GM18951 (cell line): ENCODE measurements around the gene VPS37C.

Experiments used
- POLR2A ChIP-seq: IDR thresholded peaks from 4 replicates; pipeline ENCODE4 v1.6.1; 2011; ENCODE audit warnings: mild to moderate bottlenecking; ENCODE audit not compliant: insufficient read length, insufficient read depth; ENCODE audit errors: extremely low read depth
- in situ Hi-C: fragments of 300-500 bp; cut with MboI; formaldehyde crosslinking; loops from one replicate; pipeline ENCODE4 v1.12.0; 2022; ENCODE audit warnings: low sequenced_read_pairs, mixed read lengths, inconsistent platforms; ENCODE audit not compliant: unreplicated experiment

Gene VPS37C

DNA sequence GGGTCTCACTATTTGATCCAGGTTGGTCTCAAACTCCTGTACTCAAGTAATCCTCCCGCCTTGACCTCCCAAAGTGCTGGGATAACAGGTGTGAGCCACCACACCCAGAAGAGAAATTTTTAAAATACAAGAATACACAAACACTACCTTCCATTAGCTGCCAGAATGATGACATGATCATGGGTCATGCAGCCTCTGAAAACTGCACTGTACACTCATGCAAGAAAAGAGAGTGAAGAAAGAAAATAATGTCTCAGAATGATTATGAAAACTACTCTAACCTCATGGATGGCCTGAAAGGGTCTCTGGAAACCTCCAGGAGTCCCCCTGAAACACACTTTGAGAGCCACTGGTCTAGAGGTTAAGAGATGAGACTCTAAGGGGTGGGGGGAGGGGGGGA lies 18.8 kb downstream of the VPS37C start:
- in situ Hi-C loops, result no loop called here
- TF ChIP-seq POLR2A, result no peak

DNA sequence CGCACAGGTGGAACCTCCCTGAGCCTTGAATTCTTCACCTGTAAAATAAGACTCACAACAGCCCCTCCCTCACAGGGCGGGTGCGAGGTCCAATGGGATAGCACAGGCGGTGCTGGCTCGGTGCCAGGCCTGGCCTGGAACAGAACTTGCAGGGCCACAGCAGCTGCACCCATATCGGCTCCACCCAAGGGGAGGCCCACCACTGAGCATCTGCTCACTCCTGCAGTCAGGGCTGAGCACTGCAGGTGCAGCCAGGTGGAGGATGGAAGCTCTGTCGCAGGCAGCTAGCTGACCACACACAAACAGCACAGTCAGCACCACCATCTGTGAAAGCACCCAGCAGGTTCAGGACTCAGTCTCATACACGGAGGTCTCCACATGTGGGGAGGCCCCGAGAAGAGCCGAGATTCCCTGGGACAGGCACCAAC lies 19.6 kb downstream of the VPS37C start:
- in situ Hi-C loops, result no loop called here
- no peak for TF ChIP-seq POLR2A

DNA sequence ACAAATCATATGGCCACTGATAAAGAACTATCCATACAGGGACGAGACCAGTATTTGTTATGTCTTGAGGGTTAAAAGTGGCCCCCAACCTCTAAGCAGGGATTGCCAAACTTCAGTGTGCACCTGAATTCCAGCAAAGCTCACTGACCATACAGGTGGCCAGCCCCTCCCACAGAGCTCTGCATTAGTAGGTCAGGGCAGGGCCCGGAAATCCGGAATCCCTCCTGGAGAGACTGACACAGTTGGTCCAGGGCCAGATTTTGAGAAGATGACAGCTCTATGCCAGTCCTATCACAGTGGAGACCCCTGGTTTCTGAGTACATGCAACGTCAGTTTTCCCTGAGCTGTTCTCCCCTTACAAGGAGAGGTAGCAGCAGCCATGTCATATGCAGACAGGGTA lies 20.8 kb downstream of the VPS37C start:
- TF ChIP-seq POLR2A, result no peak
- in situ Hi-C loops, result no loop called here

DNA sequence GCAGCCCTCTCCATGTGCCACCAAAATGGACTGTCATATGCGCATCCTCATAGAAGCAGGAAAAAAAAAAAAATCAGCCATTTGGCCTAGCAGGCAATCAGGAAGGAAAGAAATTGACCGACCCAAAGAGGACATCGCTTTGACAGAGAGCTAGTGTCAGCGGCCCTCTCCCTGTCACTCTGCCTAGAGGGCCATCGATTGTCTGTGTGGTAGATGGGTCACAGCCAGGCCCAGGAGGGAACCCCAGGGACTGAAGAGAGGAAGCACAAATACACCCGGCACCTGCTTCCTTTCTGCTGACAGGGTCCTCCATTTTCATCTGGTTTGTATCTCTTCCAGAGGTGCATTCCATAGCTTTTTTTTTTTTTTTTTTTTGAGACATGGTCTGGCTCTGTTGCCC lies 21.8 kb downstream of the VPS37C start:
- TF ChIP-seq POLR2A, result no peak

DNA sequence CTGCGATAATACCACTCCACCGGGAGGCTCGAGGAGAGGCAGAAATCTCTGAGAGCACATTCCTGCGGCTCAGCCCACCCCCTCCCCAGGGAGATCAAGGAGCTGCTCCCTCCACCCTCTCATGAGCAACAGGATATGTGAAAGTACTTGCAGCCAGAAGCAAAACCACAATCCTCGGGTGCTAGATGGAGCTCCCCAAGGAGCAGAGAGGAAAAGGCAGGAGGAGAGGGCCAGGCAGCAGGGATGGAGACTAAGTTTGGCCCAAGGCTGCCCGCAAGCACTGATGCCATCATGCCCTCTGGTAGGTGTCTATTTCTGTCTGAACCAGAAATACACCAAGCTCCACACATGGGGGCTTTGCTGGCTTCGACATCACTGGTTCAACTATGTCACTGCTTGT lies 22.3 kb downstream of the VPS37C start:
- in situ Hi-C loops, result no loop called here
- no peak for TF ChIP-seq POLR2A

More for the DNA sequence above, 21.8 kb downstream of the VPS37C start:
- in situ Hi-C loops, result no loop called here

DNA sequence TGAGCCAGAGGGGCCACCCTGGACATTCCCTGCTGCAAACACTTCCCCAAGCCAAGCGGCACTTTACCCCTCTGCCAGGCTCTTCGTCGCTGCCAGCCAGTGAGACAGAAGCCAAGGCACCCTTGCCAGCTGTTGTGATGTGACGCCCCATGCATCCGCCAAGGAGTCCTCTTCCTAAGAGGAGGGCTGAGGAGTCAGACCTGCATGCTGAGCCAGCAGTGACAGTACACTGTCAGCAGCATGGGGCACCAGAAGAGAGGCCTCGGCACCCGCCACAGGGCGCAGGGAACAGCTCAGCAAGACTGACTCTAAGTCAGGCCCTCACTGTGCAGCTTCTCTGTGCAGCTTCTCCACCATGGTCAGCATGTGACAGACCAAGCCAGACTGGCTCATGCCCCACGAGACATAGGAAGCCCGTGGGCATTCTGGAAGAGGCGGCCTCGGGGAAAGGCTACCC lies 26.4 kb downstream of the VPS37C start:
- TF ChIP-seq POLR2A, result no peak
- in situ Hi-C loops, result no loop called here

DNA sequence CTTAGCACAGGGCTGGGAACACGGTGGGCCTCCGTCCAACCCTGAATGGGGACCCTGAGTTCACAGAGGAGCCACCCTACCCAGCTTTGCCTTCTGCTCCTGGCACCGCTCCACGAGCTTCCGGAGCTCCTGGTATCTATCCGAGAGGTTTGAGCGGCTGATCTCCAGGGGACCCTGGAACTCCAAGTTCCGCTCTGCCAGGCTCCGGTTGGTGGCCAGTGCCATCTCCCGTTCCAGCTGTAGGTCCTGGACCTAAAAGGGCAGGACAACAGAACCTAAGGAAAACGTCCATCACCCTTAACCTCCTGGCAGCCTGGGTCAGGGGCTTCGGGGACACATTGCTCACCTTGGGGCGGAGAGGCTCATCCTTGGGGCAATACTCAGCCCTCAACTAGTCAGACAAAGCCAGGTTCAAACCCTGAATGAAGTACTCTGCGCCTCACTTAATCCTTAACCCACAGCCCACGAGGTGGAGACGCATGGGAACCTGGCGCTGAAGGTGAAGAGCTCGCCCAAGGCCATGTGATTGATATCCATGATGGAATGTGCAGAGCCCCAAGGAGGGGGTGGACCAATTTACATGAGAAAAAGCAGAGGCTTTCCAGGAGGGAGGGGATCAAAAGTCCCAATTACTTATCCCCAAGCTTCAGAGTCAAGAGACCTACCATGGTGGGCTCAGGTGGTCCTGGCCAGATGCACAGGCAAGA lies 27.1 kb downstream of the VPS37C start:
- in situ Hi-C loops, result no loop called here
- no peak for TF ChIP-seq POLR2A

DNA sequence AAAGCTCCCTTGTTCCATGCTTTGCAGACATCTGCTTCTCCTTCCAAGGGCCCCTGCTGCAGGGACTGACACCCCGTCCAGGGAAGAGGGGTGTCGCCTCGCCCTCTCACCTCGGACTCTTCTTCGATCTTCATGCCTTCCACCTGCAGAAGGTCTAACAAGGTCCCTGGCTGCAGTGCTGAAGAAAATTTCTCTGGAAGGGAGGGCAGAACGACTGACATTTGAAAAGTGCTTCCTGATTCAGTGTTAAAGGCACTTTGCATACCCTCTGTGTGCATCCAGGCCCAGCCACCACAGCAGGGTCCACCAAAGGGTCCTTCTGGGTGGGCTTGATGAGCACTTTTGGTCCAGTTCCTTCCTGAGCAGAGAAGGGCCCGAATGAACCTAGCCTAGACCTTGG lies 28.1 kb downstream of the VPS37C start:
- no peak for TF ChIP-seq POLR2A
- in situ Hi-C loops, result no loop called here

DNA sequence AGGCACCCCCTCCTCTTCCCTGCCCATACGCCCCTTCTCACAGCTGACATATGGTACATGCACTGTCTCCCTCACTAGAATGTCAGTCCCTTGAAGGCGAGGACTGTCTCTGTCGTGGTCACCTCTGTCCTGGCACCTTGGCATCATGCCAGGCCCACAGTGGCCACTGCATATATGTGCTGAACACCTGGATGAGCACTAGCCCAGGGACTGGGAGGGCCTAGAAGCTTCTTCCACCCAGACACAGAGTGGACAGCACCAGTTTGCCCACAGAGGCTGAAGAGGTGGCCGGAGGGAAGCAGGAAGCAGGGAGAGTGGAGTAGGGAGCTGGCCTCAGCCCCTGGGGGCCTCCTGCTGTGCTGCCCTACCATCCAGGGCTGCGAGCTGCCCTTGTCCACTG lies 28.6 kb downstream of the VPS37C start:
- in situ Hi-C loops, result no loop called here
- TF ChIP-seq POLR2A, result no peak

DNA sequence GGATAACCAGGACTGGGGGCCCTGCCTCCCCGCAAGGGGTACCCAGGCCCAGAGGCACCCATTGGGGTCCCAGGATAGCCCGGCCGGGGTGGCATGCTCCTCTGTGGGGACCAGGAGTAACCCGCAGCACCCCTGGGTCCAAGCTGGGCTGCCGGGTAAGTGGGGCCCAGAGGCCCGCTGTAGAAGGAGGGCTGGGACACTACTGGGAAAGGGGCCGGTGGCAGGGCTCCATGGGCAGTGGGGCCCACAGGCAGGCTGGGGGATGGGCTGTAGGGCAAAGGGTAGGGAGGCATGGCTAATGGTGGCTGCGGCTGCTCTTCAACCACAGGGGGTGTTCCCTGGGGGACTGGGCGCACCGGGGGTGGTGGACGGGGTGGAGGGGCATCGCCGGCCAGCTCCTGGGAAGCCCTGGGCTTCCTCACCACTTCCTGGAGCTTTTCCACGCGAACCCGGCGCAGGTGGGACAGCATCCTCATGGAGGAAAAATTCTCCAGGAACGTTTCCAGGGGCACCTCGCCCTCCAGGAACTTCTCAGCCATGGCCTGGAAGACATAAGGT lies 29.1 kb downstream of the VPS37C start:
- TF ChIP-seq POLR2A, result no peak

DNA sequence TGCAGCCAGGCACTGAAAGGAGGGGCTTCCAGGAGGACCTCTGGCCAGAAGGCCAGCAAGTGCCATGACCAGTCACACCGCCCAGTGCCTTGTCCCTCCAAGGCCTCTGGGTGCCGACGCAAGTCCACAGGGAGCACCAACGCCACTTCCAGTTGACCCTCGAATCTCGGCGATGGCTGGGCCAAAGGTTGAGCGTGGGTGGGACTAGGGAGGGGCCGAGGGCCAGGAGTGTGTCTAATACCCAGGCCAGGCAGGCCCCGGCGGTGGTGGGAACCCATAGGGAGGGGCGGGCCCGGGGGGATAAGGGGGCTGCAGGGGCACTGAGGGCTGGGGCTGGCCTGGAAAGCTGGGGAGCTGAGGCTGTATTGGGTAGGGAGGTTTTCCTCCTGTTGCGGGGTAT lies 29.6 kb downstream of the VPS37C start:
- TF ChIP-seq POLR2A, result no peak
- in situ Hi-C loops, result no loop called here

More for the DNA sequence above, 29.1 kb downstream of the VPS37C start:
- in situ Hi-C loops, result no loop called here

DNA sequence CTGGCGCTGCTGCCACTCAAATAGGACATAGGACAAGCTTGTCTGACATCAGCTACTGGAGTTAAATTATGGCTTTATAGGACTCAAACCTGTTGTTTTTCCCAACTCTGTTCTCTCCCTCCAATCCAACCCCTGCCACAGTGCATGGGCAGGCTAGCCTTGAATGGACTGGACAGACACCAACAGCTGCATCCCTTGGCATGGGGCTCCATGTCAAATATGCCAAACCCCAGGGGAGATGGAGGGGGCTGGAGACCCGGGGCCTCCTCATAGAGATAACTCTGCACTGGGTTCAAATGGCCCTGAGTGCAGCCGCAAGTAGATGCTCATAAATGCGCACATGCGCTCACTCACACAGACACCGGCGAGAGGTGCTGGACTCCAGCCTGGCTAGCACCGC lies 30.0 kb downstream of the VPS37C start:
- in situ Hi-C loops, result no loop called here
- no peak for TF ChIP-seq POLR2A

DNA sequence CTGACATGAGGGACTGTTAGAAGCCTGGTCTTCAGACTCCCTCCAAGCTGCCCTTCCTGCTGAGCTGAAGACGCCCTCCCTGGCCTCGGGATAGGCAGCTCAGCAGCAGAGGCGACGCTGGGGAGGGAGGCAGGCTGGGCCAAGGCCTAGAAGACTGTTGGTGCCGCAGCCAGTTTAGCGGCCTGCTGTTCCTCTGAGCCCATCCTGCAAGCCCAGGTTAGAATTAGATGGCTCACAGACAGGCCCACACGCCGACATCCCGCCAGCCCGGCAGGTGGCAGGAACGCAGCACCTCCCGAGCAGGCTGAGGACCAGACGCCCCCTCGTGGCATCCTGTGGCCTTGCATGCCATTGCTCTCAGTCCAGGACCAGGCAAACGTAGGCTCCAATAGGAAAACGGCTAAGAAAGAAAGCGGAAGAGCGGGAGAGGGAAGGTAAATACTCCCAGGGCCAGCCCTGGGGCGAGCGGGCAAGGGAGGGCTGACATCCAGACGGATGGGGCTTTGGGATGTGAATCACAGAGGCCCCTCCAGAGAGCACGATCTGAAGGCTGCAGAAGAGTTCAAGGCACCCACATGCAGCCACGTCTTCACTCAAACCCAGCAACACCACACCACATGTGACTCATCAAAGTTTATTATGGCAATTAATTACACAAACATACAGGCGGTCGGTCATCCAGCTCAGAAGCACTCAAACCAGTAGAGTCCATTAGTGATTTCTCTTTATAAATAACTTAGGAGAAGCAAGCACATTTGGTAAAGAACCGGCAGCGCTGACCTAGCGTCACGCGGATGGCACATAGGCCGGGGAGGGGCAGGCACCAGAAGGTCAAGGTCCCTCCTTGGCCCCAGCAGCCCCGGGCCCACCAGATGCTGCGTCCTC lies 31.3 kb downstream of the VPS37C start:
- no peak for TF ChIP-seq POLR2A
- in situ Hi-C loops, result no loop called here
